Measurements from ENCODE around the gene OR2T10. TPM values are rescaled to one million over a fixed set of nuclear protein-coding genes. Genes with fewer than 3 reads are reported as not detected.
"Not testable (repeated sequence)": the region's sequence is repeated elsewhere in the genome, so short reads cannot be mapped to it uniquely, and the experiment has no call there.

OR2T10 gene
- polyA plus RNA-seq, 3 donors from 2014 or later: not detected

GRCh38 chr1:248576260-248576980 lies 21.1 kb downstream of the OR2T10 start:
- Mint-ChIP-seq H3K4me3 (no peak overlapping the region), H3K4me1 (no peaks in the 10 kb centered on the region), H3K36me3 (no peaks in the 10 kb centered on the region), H3K27me3 (ENCODE audit: low read depth in 3 of 3) (peaks cover 0 to 3% (median 3%) of the 10 kb centered on the region in 3 donors), H3K9me3 (peaks cover 0 to 2% (median 0%) of the 10 kb centered on the region in 6 donors), H3K27ac (no peak overlapping the region)
- DNase-seq: no peak

- not testable (repeated sequence) for H3K27me3 Mint-ChIP-seq (ENCODE audit: low read depth in 3 of 3); H3K27ac Mint-ChIP-seq; H3K9me3 Mint-ChIP-seq
Observed at GRCh38 chr1:248574657-248575056, 22.8 kb downstream of the OR2T10 start, which contains the start of gene OR2T34. Gene OR2T34, minus strand, starts transcription at chr1:248574757. Its CDS starts 0 bp downstream, at chr1:248574757.

DNA sequence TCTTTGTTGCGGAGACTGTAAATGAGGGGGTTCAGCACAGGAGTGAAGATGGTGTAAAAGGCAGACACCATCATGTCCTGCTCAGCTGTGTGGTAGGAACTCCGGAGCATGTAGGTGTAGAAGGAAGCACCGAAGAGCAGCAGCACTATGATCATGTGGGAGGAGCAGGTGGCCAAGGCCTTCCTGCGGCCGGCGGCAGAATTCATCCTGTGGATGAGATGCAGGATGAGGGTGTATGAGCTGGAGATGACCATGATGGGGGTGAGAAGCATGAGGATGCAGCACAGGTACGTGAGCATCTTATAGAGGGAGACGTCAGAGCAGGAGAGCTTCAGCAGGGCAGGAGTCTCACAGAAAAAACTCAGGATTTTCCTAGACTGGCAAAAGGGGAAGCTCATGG lies 23.6 kb downstream of the OR2T10 start:
- not testable (repeated sequence) for H3K27me3 Mint-ChIP-seq (ENCODE audit: low read depth in 3 of 3); H3K27ac Mint-ChIP-seq; DNase-seq; H3K4me3 Mint-ChIP-seq; H3K4me1 Mint-ChIP-seq; H3K9me3 Mint-ChIP-seq; H3K36me3 Mint-ChIP-seq

More at GRCh38 chr1:248574657-248575056, 22.8 kb downstream of the OR2T10 start, which contains the start of gene OR2T34:
- H3K4me3 Mint-ChIP-seq, DNase-seq, H3K4me1 Mint-ChIP-seq, H3K36me3 Mint-ChIP-seq: not testable (repeated sequence)

DNA sequence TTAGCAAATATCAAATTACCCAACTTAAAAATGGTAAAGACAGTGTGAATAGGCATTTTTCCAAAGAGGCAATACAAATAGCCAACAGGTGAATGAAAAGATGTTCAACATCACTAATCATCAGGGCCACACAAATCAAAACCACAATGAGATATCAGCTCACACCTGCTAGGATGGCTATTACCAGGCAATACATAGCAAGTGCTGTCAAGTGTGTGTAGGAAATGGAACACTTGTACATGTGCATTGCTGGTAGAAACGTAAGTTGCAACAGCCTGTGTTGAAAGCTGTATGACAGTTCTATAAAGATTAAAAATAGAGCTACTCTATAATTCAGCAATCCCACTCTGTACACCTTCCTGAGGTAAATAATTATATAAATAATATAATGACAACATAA lies 25.5 kb downstream of the OR2T10 start:
- not testable (repeated sequence) for H3K27me3 Mint-ChIP-seq (ENCODE audit: low read depth in 3 of 3); H3K27ac Mint-ChIP-seq

GRCh38 chr1:248570811-248571210 lies 26.7 kb downstream of the OR2T10 start:
- not testable (repeated sequence) for H3K36me3 Mint-ChIP-seq; DNase-seq; H3K27ac Mint-ChIP-seq; H3K4me1 Mint-ChIP-seq; H3K27me3 Mint-ChIP-seq (ENCODE audit: low read depth in 3 of 3); H3K9me3 Mint-ChIP-seq; H3K4me3 Mint-ChIP-seq

More for the DNA sequence above, 25.5 kb downstream of the OR2T10 start:
- H3K4me3 Mint-ChIP-seq, H3K4me1 Mint-ChIP-seq, H3K9me3 Mint-ChIP-seq, DNase-seq, H3K36me3 Mint-ChIP-seq: not testable (repeated sequence)

DNA sequence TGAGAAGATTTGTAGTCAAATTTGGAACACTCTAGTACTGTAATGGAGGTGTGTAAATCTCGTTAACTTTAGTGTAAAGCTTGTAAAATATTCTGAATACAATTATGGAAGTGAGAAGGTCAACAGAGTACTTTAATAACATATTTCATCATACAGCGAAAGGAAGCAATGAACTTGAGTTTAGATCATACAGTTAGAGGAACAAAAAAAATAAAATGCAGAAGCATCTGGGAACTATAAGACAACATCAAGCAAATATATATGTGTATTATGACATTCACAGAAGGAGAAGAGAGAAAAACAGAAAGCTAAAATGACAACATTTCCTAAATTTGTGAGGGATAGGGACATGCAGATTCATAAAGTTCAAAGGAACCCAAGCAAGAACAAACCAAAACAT lies 28.5 kb downstream of the OR2T10 start:
- not testable (repeated sequence) for H3K4me3 Mint-ChIP-seq, H3K27ac Mint-ChIP-seq
- H3K4me1 Mint-ChIP-seq: peaks cover 7 to 11% of the 10 kb centered on the region in 2 donors

DNA sequence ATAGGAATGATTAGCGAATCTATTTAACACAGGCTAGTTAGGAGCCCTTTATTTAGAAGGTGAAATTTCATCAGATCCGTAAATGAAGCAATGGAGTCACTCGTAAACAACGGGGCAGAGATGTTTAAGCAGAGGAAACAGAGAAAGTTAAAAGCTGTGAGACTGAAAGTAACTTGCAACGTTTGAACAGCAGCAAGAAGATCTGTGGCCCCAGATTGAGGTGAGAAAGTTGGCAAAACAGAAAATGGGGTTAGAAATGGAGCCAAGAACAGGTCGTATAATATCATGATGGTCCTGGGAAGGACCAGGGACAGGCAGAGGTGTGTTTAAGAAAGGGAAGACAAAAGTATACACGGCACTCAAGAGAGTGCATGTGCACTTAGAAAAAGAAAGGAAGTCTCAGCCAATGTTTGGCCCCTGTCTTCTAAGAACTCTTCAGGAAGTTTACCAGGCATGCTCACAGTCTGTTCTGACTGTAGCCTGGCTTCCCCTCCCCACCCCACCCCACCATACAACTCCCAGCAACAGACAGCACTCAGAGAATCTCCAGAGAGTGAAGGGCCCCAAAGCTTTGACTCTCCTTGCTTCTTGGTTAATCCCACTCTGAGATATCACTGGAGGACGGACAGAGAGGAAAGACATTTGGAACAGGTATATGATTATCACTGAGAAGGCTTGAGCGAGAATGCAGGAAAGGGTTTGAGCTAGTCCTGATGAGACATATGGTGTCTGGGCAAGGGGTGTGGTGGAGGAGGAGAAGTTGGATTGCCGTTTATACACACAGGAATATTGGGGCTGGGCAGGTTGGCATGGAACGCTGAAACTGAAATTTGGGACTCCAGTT lies 31.7 kb downstream of the OR2T10 start:
- peak overlapping the region; percentile 71 to 79 (median 78) for H3K4me3 Mint-ChIP-seq
- H3K27me3 Mint-ChIP-seq (ENCODE audit: low read depth in 3 of 3); H3K36me3 Mint-ChIP-seq; H3K9me3 Mint-ChIP-seq; DNase-seq: not testable (repeated sequence)
- peak overlapping the region; percentile 19 to 88 (median 53) for H3K27ac Mint-ChIP-seq
- H3K4me1 Mint-ChIP-seq: peaks cover 7 to 11% of the 10 kb centered on the region in 2 donors

More for the DNA sequence above, 28.5 kb downstream of the OR2T10 start:
- H3K36me3 Mint-ChIP-seq; DNase-seq; H3K27me3 Mint-ChIP-seq (ENCODE audit: low read depth in 3 of 3); H3K9me3 Mint-ChIP-seq: not testable (repeated sequence)

DNA sequence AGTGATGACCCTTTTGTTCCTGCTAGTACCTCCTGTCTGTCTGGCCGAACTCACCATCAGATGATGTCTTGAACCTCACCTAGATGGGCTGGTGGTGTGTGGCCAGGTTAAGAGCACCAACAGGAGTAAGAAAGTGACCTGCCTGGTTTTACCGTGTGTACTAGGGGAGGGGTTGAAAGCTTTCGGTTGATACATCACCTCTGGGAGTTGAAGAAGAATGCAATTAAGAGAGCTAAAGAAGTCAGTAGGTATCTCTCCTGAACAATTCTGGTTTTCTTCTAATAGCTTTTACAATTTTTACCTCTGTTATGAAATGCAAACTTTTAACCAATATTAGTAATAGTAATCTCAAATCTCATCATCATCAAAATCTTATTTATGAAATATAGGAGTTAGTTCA lies 34.8 kb downstream of the OR2T10 start, which contains the start of gene OR2T29:
Gene OR2T29, minus strand, starts transcription at position 101 of the 400 bp plus-strand sequence. CDS start 3,281 bp downstream, outside the sequence.
- not testable (repeated sequence) for DNase-seq; H3K27me3 Mint-ChIP-seq (ENCODE audit: low read depth in 3 of 3); H3K36me3 Mint-ChIP-seq; H3K9me3 Mint-ChIP-seq; H3K27ac Mint-ChIP-seq; H3K4me3 Mint-ChIP-seq
- peaks cover 7 to 11% of the 10 kb centered on the region in 2 donors for H3K4me1 Mint-ChIP-seq

DNA sequence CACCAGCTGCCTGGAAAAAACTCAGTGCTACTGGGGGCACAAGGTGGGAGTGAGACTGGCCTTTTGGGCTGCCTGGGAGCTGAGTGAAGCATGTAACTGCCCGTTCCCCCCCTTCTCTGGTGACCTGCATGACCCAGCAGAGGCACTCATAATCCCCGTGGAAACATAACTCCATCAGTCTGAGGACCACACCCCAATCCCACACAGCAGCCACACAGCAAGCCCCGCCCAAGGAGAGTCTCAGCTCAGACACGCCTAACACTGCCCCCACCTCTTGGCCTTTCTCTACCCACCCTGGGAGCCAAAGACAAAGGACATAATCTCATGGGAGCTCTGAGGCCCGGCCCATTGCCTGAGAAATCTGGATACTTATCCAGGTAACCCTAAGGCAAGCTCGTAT lies 46.5 kb downstream of the OR2T10 start:
- H3K4me3 Mint-ChIP-seq; DNase-seq; H3K4me1 Mint-ChIP-seq; H3K36me3 Mint-ChIP-seq; H3K27ac Mint-ChIP-seq; H3K9me3 Mint-ChIP-seq; H3K27me3 Mint-ChIP-seq (ENCODE audit: low read depth in 3 of 3): not testable (repeated sequence)

DNA sequence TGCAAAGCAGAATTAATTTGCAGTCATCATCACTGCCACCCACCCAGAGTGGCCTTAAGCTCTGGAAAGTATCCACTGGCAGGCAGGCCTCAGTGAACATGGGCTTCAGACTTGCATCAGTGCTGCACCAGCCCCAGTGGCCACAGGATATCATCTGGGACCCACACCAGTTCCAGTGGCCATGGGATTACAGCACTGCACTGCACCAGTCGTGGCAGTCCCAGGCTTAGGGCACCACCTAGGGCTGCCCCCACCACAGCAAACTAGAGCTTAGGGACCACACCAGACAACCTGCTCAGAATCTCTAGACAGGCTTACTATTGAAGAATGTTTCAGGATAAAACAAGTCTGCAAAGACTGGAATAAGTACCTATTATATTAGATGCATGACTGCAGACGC lies 50.1 kb downstream of the OR2T10 start:
- not testable (repeated sequence) for H3K27ac Mint-ChIP-seq; H3K36me3 Mint-ChIP-seq; H3K9me3 Mint-ChIP-seq; H3K4me3 Mint-ChIP-seq; DNase-seq; H3K27me3 Mint-ChIP-seq (ENCODE audit: low read depth in 3 of 3); H3K4me1 Mint-ChIP-seq

Other genes starting within 250 kb of the OR2T10 start
- gene OR14C36, start 248.9 kb downstream of the OR2T10 start, polyA plus RNA-seq: not detected
- gene OR2T4, start 236.0 kb downstream of the OR2T10 start, polyA plus RNA-seq: not detected
- gene OR2T6, start 222.0 kb downstream of the OR2T10 start, polyA plus RNA-seq: not detected
- not detected for gene OR2T1, start 194.7 kb downstream of the OR2T10 start, polyA plus RNA-seq
- not detected for gene OR2T2, start 152.1 kb downstream of the OR2T10 start, polyA plus RNA-seq
- gene OR2T3, start 124.3 kb downstream of the OR2T10 start, polyA plus RNA-seq: not detected
- not detected for gene OR2T5, start 109.1 kb downstream of the OR2T10 start, polyA plus RNA-seq
- gene OR2G6, start 89.6 kb downstream of the OR2T10 start, polyA plus RNA-seq: not detected
- not detected for gene OR2T29, start 34.9 kb downstream of the OR2T10 start, polyA plus RNA-seq
- gene OR2T34, start 22.9 kb downstream of the OR2T10 start, polyA plus RNA-seq: not detected
- gene OR2T11, start 37.4 kb upstream of the OR2T10 start, polyA plus RNA-seq: not detected
- not detected for gene OR2T35, start 47.6 kb upstream of the OR2T10 start, polyA plus RNA-seq
- gene OR2T27, start 57.8 kb upstream of the OR2T10 start, polyA plus RNA-seq: not detected
- not detected for gene OR14I1, start 105.1 kb upstream of the OR2T10 start, polyA plus RNA-seq
- gene LYPD8, start 158.1 kb upstream of the OR2T10 start, polyA plus RNA-seq: not detected
- gene SH3BP5L, start 228.2 kb upstream of the OR2T10 start, polyA plus RNA-seq: 1 to 10 TPM in 2 of 3 donors, under 1 TPM in 1; 0.46 to 5.9 (median 3.2) TPM
- gene ZNF672, start 240.5 kb upstream of the OR2T10 start, polyA plus RNA-seq: 10 to 100 TPM; 17.1 to 36.9 (median 29.3) TPM

Measured in immature natural killer cell (primary cell).